Gastroesophageal sphincter (tissue), 3 donors: ENCODE measurements around the gene COQ8B.

Source experiments
- EP300 ChIP-seq: sonication (generic); formaldehyde crosslinking; IDR thresholded peaks from one replicate; pipeline ENCODE4 v1.6.1; 2017; ENCODE audit warnings: antibody characterized with exemption, mild to moderate bottlenecking
- POLR2A ChIP-seq, 2 donors: fragments of 450-650 bp; IDR thresholded peaks; one replicate each; pipeline ENCODE4 v1.6.1; 2017; ENCODE audit warnings: antibody characterized with exemption in 2 of 2, mild to moderate bottlenecking in 2 of 2, moderate library complexity in 1 of 2
- POLR2AphosphoS5 ChIP-seq: sonication (generic); formaldehyde crosslinking; IDR thresholded peaks from one replicate; pipeline ENCODE4 v1.6.1; 2017; ENCODE audit warnings: antibody characterized with exemption
- TF ChIP-seq, protein P1 (sequence below), 4 experiments: fragments of 200-600 bp in 2 of 4; fragments of 450-650 bp in 2 of 4; sonication (generic) in 1 of 4; IDR thresholded peaks; one replicate each; pipeline ENCODE4 v1.5.1; 2017 to 2019; ENCODE audit warnings: antibody characterized with exemption in 4 of 4, mild to moderate bottlenecking in 2 of 4, moderate library complexity in 2 of 4

DNA sequence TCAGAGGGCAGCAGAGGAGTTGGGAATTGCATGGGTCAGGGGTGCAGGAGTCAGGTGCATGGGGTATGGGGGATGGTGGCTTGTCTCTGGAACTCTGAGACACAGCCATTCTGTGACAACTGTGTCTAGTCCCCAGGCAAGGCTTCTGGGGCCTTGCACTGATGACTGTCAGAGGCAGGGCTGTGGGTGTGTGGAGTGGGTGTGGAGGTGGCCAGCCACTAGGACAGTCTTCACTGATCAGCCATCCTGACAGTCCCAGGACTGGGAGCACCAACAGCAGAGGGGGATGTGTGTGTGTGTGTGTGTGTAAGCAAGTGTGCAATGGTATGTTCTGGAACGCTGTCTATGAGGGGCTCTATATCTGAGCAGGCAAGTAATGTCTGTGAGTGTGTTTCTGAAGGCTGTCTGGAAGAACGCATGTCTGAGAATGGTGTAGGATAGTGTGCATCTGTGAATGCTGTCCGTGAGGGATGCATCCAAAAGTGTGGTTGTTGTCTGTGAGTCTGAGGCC lies 31.6 kb downstream of the COQ8B start:
- TF ChIP-seq, protein P1, sequence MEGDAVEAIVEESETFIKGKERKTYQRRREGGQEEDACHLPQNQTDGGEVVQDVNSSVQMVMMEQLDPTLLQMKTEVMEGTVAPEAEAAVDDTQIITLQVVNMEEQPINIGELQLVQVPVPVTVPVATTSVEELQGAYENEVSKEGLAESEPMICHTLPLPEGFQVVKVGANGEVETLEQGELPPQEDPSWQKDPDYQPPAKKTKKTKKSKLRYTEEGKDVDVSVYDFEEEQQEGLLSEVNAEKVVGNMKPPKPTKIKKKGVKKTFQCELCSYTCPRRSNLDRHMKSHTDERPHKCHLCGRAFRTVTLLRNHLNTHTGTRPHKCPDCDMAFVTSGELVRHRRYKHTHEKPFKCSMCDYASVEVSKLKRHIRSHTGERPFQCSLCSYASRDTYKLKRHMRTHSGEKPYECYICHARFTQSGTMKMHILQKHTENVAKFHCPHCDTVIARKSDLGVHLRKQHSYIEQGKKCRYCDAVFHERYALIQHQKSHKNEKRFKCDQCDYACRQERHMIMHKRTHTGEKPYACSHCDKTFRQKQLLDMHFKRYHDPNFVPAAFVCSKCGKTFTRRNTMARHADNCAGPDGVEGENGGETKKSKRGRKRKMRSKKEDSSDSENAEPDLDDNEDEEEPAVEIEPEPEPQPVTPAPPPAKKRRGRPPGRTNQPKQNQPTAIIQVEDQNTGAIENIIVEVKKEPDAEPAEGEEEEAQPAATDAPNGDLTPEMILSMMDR (IDR thresholded peaks at IDR 0.05): no peak
- TF ChIP-seq POLR2AphosphoS5 (no peak), POLR2A (IDR thresholded peaks at IDR 0.05) (no peak), EP300 (no peak)
